ENCODE measurements around the gene PPP1R15A. TPM values are rescaled to one million over a fixed set of nuclear protein-coding genes. Genes with fewer than 3 reads are reported as not detected.

PPP1R15A gene
- 21.2 TPM for polyA plus RNA-seq (2013, experiment 1 of 2)
- 21.1 TPM for polyA plus RNA-seq (2013, experiment 2 of 2)

DNA sequence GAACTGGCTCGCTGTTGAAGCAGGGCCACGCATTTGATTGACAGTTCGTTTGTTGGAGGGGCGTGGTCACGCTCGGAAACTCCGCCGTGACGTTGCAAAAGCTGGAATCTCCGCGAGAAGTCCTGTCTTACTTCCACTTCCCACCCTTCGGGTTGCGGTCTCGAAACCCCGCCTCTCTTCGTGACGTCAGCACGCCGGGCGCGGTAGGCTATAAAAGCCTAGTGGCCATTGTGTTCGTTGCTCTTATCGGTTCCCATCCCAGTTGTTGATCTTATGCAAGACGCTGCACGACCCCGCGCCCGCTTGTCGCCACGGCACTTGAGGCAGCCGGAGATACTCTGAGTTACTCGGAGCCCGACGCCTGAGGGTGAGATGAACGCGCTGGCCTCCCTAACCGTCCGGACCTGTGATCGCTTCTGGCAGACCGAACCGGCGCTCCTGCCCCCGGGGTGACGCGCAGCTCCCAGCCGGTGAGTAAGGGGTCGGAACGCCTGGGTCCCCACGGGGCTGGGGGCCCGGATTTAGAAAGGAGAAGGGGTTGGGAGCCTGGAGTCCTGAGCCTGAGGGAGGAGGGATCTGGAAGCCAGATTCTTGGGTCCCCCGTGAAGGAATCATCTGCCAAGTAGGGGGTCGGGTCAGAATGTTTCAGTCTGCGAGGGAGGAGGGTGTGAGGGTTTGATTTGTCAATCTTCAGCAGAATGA is at the start of gene PPP1R15A:
PPP1R15A (plus strand) TSS at position 240 of the 702 bp plus-strand sequence. CDS start 813 bp downstream, outside the sequence.
- Histone ChIP-seq H3K14ac (ENCODE audit: low read length) (peak within 1 kb of the TSS; percentile 89), H3K79me1 (ENCODE audit: low read depth, low read length) (peaks cover 15% of the 10 kb centered on the region), H4K91ac (ENCODE audit: low read depth, low read length, poor library complexity) (no peak within 1 kb of the TSS), H4K8ac (ENCODE audit: low read depth, low read length) (no peak within 1 kb of the TSS), H3K9ac (ENCODE audit: low read depth, low read length, poor library complexity) (peak within 1 kb of the TSS; percentile 94), H3K27ac (replicated peaks; ENCODE audit: low read length) (peak within 1 kb of the TSS; percentile 71), H2AK5ac (ENCODE audit: low read depth, low read length) (peak within 1 kb of the TSS; percentile 12), H3K4me2 (ENCODE audit: insufficient read depth, low read length, poor library complexity, severe bottlenecking) (peak within 1 kb of the TSS; percentile 84), H2BK12ac (ENCODE audit: low read length) (no peak within 1 kb of the TSS), H3K4ac (ENCODE audit: low read length) (peak within 1 kb of the TSS; percentile 90), H3K27me3 (ENCODE audit: control insufficient read depth in 3 of 3, insufficient read depth in 3 of 3, low read depth in 1 of 3, low read length in 3 of 3) (no peaks in the 10 kb centered on the region), H3K4me3 (ENCODE audit: low read length in 2 of 2) (peak within 1 kb of the TSS; percentile 77 to 90), H3K9me3 (replicated peaks in 1 of 2; ENCODE audit: control insufficient read depth in 2 of 2, insufficient read depth in 1 of 2, low read depth in 1 of 2, low read length in 2 of 2) (no peaks in the 10 kb centered on the region), H2BK5ac (ENCODE audit: low read length) (peak within 1 kb of the TSS; percentile 91), H3K18ac (ENCODE audit: low read length) (peak within 1 kb of the TSS; percentile 97), H3K23ac (ENCODE audit: low read depth, low read length, poor library complexity) (peak within 1 kb of the TSS; percentile 100), H2AFZ (ENCODE audit: low read length) (peak within 1 kb of the TSS; percentile 77), H3K4me1 (ENCODE audit: control insufficient read depth in 2 of 2, insufficient read depth in 1 of 2, low read depth in 1 of 2, low read length in 2 of 2) (peaks cover 31 to 53% of the 10 kb centered on the region in 2 donors), H3K36me3 (replicated peaks in 1 of 2; ENCODE audit: control insufficient read depth in 2 of 2, insufficient read depth in 2 of 2, low read length in 2 of 2) (peaks cover 21 to 36% of the 10 kb centered on the region in 2 donors), H2BK15ac (ENCODE audit: low read length) (peak within 1 kb of the TSS; percentile 72), H2BK120ac (ENCODE audit: low read depth, low read length) (peak within 1 kb of the TSS; percentile 76)
- no CpG with 5 or more reads among the region's 53 CpGs for WGBS, 2 donors (ENCODE audit: extremely low coverage in 2 of 2, insufficient read length in 2 of 2, insufficient replicate concordance in 1 of 2)
- peak; percentile 98 for DNase-seq (ENCODE audit: low spot score)

DNA sequence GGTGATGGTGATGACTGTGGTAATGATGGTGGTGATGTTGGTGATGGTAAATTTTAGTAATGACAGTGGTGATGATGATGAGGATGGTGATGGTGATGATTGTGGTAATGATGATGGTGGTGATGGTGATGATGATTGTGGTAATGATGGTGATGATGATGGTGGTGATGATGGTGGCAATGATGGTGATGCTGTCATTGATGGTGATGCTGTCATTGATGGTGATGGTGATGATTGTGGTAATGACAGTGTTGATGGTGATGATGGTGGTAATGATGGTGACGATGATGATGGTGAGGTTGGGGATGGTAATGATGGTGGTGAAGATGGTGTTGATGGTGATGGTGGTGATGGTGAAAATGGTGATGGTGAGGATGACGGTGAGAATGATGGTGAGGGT is 49.7 kb upstream of the PPP1R15A start:
- Histone ChIP-seq H3K14ac (ENCODE audit: low read length) (no peak overlapping the region), H2AFZ (ENCODE audit: low read length) (no peak overlapping the region), H3K4me2 (ENCODE audit: insufficient read depth, low read length, poor library complexity, severe bottlenecking) (no peak overlapping the region), H2BK12ac (ENCODE audit: low read length) (no peak overlapping the region), H3K23ac (ENCODE audit: low read depth, low read length, poor library complexity) (no peak overlapping the region), H3K79me1 (ENCODE audit: low read depth, low read length) (peaks cover 2% of the 10 kb centered on the region), H2BK15ac (ENCODE audit: low read length) (no peak overlapping the region), H3K4me1 (ENCODE audit: control insufficient read depth in 2 of 2, insufficient read depth in 1 of 2, low read depth in 1 of 2, low read length in 2 of 2) (no peaks in the 10 kb centered on the region), H2AK5ac (ENCODE audit: low read depth, low read length) (no peak overlapping the region), H3K27ac (replicated peaks; ENCODE audit: low read length) (no peak overlapping the region), H2BK5ac (ENCODE audit: low read length) (no peak overlapping the region), H3K9ac (ENCODE audit: low read depth, low read length, poor library complexity) (no peak overlapping the region), H3K27me3 (ENCODE audit: control insufficient read depth in 3 of 3, insufficient read depth in 3 of 3, low read depth in 1 of 3, low read length in 3 of 3) (no peaks in the 10 kb centered on the region), H3K36me3 (replicated peaks in 1 of 2; ENCODE audit: control insufficient read depth in 2 of 2, insufficient read depth in 2 of 2, low read length in 2 of 2) (peaks cover 10 to 13% of the 10 kb centered on the region in 2 donors), H3K4me3 (ENCODE audit: low read length in 2 of 2) (no peak overlapping the region), H2BK120ac (ENCODE audit: low read depth, low read length) (no peak overlapping the region), H3K18ac (ENCODE audit: low read length) (no peak overlapping the region), H3K4ac (ENCODE audit: low read length) (no peak overlapping the region), H4K91ac (ENCODE audit: low read depth, low read length, poor library complexity) (no peak overlapping the region), H3K9me3 (replicated peaks in 1 of 2; ENCODE audit: control insufficient read depth in 2 of 2, insufficient read depth in 1 of 2, low read depth in 1 of 2, low read length in 2 of 2) (peaks cover 0 to 5% of the 10 kb centered on the region in 2 donors), H4K8ac (ENCODE audit: low read depth, low read length) (no peak overlapping the region)
- 100% methylated on average over 2 of the region's 2 CpGs for WGBS, 2 donors (ENCODE audit: extremely low coverage in 2 of 2, insufficient read length in 2 of 2, insufficient replicate concordance in 1 of 2)
- no peak for DNase-seq (ENCODE audit: low spot score)

DNA sequence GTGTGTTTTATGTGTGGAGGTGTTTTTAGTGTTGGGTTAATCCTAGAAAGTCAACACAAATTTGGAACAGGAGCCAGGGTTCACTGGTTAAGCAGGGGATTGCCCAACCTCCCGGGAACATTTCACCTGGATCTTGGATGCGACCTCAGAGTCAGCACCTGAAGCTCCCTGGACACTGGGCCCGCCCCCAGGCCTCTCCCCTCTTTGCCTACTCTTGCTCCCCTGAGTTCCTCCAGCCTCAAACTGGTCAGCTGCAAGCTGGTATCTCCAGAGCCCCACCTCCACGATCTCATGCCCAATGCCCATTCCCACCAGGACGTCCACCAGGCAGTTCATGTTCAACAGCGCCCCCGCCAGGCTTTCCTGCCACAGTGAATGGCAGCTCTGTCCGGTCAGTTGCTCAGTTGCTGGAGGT is 45.6 kb upstream of the PPP1R15A start:
- no peak overlapping the region for H3K14ac ChIP-seq (ENCODE audit: low read length)
- H2AFZ ChIP-seq (ENCODE audit: low read length) = no peak overlapping the region
- no peaks in the 10 kb centered on the region for H3K4me1 ChIP-seq (ENCODE audit: control insufficient read depth in 2 of 2, insufficient read depth in 1 of 2, low read depth in 1 of 2, low read length in 2 of 2)
- DNase-seq (ENCODE audit: low spot score) = no peak
- peak overlapping the region in 1 of 2 donors; percentile 11 for H3K4me3 ChIP-seq (ENCODE audit: low read length in 2 of 2)
- H3K23ac ChIP-seq (ENCODE audit: low read depth, low read length, poor library complexity) = no peak overlapping the region
- H3K27ac ChIP-seq (replicated peaks; ENCODE audit: low read length) = no peak overlapping the region
- peaks cover 12 to 18% of the 10 kb centered on the region in 2 donors for H3K36me3 ChIP-seq (replicated peaks in 1 of 2; ENCODE audit: control insufficient read depth in 2 of 2, insufficient read depth in 2 of 2, low read length in 2 of 2)
- WGBS, 2 donors (ENCODE audit: extremely low coverage in 2 of 2, insufficient read length in 2 of 2, insufficient replicate concordance in 1 of 2) = no CpG with 5 or more reads among the region's 8 CpGs
- H3K9me3 ChIP-seq (replicated peaks in 1 of 2; ENCODE audit: control insufficient read depth in 2 of 2, insufficient read depth in 1 of 2, low read depth in 1 of 2, low read length in 2 of 2) = peaks cover 0 to 5% of the 10 kb centered on the region in 2 donors
- H3K9ac ChIP-seq (ENCODE audit: low read depth, low read length, poor library complexity) = no peak overlapping the region
- H2BK120ac ChIP-seq (ENCODE audit: low read depth, low read length) = peak overlapping the region; percentile 87
- no peak overlapping the region for H2BK12ac ChIP-seq (ENCODE audit: low read length)
- H2AK5ac ChIP-seq (ENCODE audit: low read depth, low read length) = no peak overlapping the region
- H3K79me1 ChIP-seq (ENCODE audit: low read depth, low read length) = peaks cover 2% of the 10 kb centered on the region
- H2BK15ac ChIP-seq (ENCODE audit: low read length) = no peak overlapping the region
- no peak overlapping the region for H3K4ac ChIP-seq (ENCODE audit: low read length)
- no peaks in the 10 kb centered on the region for H3K27me3 ChIP-seq (ENCODE audit: control insufficient read depth in 3 of 3, insufficient read depth in 3 of 3, low read depth in 1 of 3, low read length in 3 of 3)
- no peak overlapping the region for H4K91ac ChIP-seq (ENCODE audit: low read depth, low read length, poor library complexity)
- H3K4me2 ChIP-seq (ENCODE audit: insufficient read depth, low read length, poor library complexity, severe bottlenecking) = no peak overlapping the region
- no peak overlapping the region for H4K8ac ChIP-seq (ENCODE audit: low read depth, low read length)
- H3K18ac ChIP-seq (ENCODE audit: low read length) = no peak overlapping the region
- H2BK5ac ChIP-seq (ENCODE audit: low read length) = no peak overlapping the region

DNA sequence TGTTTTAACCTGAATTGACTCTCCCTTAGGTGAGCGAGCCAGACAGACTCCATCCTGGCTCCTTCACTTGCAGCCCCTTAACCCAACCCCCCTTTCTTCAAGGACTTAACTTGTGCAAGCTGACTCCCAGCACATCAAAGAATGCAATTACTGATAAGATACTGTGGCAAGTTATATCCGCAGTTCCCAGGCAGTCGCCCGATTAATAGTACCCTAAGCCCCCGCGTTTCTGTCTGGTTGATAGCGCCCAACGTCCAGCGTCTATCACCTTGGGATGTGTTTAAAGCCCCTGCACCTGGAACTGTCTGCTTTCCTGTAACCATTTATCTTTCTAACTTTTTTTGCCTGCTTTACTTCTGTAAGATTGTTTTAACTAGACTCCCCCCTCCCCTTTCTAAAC is 42.1 kb upstream of the PPP1R15A start:
- no peak overlapping the region for H3K4ac ChIP-seq (ENCODE audit: low read length)
- H2BK120ac ChIP-seq (ENCODE audit: low read depth, low read length) = no peak overlapping the region
- no peak for DNase-seq (ENCODE audit: low spot score)
- H2AK5ac ChIP-seq (ENCODE audit: low read depth, low read length) = no peak overlapping the region
- H3K23ac ChIP-seq (ENCODE audit: low read depth, low read length, poor library complexity) = no peak overlapping the region
- H3K27ac ChIP-seq (replicated peaks; ENCODE audit: low read length) = no peak overlapping the region
- H2BK5ac ChIP-seq (ENCODE audit: low read length) = no peak overlapping the region
- no peak overlapping the region for H3K9ac ChIP-seq (ENCODE audit: low read depth, low read length, poor library complexity)
- no peak overlapping the region for H2AFZ ChIP-seq (ENCODE audit: low read length)
- no peak overlapping the region for H4K91ac ChIP-seq (ENCODE audit: low read depth, low read length, poor library complexity)
- H2BK15ac ChIP-seq (ENCODE audit: low read length) = no peak overlapping the region
- H3K4me3 ChIP-seq (ENCODE audit: low read length in 2 of 2) = no peak overlapping the region
- WGBS, 2 donors (ENCODE audit: extremely low coverage in 2 of 2, insufficient read length in 2 of 2, insufficient replicate concordance in 1 of 2) = no CpG with 5 or more reads among the region's 9 CpGs
- H3K79me1 ChIP-seq (ENCODE audit: low read depth, low read length) = no peaks in the 10 kb centered on the region
- H3K18ac ChIP-seq (ENCODE audit: low read length) = no peak overlapping the region
- no peak overlapping the region for H3K4me2 ChIP-seq (ENCODE audit: insufficient read depth, low read length, poor library complexity, severe bottlenecking)
- H3K14ac ChIP-seq (ENCODE audit: low read length) = no peak overlapping the region
- H3K36me3 ChIP-seq (replicated peaks in 1 of 2; ENCODE audit: control insufficient read depth in 2 of 2, insufficient read depth in 2 of 2, low read length in 2 of 2) = peaks cover 12 to 20% of the 10 kb centered on the region in 2 donors
- H3K9me3 ChIP-seq (replicated peaks in 1 of 2; ENCODE audit: control insufficient read depth in 2 of 2, insufficient read depth in 1 of 2, low read depth in 1 of 2, low read length in 2 of 2) = no peaks in the 10 kb centered on the region
- no peaks in the 10 kb centered on the region for H3K4me1 ChIP-seq (ENCODE audit: control insufficient read depth in 2 of 2, insufficient read depth in 1 of 2, low read depth in 1 of 2, low read length in 2 of 2)
- H2BK12ac ChIP-seq (ENCODE audit: low read length) = no peak overlapping the region
- H4K8ac ChIP-seq (ENCODE audit: low read depth, low read length) = no peak overlapping the region
- no peaks in the 10 kb centered on the region for H3K27me3 ChIP-seq (ENCODE audit: control insufficient read depth in 3 of 3, insufficient read depth in 3 of 3, low read depth in 1 of 3, low read length in 3 of 3)

Data from neuronal stem cell (in vitro differentiated cells).